GM21576 (cell line): ENCODE measurements around the gene CDH4.

Experiments used
- ATAC-seq: cut with Tn5 transposase; IDR thresholded peaks from one replicate; pipeline ENCODE4 v1.9.1; 2021; ENCODE audit warnings: mild to moderate bottlenecking, moderate library complexity; ENCODE audit not compliant: unreplicated experiment

The CDH4 gene

GRCh38 chr20:61525781-61526431 lies 273.8 kb downstream of the CDH4 start:
- ATAC-seq: no peak

- ATAC-seq: no peak
Observed at GRCh38 chr20:61526907-61527306, 274.8 kb downstream of the CDH4 start.

- ATAC-seq: no peak
Observed at GRCh38 chr20:61527626-61528025, 275.6 kb downstream of the CDH4 start.

GRCh38 chr20:61528591-61528990 lies 276.5 kb downstream of the CDH4 start:
- no peak for ATAC-seq

DNA sequence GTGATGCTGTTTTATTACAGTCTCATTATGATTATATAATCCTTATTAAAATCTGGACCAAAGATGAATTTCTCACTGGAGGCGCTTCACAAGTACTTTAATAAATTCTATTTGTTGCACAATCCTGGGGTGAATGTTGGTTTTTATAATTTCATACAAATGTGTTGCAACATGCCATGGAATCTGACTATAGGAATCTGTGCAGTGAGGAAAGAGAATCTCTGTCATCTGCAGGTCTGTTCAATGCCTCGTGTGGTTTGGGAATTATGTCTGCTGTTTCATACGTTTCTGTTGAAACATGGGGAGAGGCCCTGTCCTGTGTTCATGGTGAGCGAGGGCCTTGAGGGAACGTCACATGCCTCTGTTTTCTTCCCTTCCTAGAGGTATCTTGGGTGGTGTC lies 277.3 kb downstream of the CDH4 start:
- ATAC-seq: no peak

DNA sequence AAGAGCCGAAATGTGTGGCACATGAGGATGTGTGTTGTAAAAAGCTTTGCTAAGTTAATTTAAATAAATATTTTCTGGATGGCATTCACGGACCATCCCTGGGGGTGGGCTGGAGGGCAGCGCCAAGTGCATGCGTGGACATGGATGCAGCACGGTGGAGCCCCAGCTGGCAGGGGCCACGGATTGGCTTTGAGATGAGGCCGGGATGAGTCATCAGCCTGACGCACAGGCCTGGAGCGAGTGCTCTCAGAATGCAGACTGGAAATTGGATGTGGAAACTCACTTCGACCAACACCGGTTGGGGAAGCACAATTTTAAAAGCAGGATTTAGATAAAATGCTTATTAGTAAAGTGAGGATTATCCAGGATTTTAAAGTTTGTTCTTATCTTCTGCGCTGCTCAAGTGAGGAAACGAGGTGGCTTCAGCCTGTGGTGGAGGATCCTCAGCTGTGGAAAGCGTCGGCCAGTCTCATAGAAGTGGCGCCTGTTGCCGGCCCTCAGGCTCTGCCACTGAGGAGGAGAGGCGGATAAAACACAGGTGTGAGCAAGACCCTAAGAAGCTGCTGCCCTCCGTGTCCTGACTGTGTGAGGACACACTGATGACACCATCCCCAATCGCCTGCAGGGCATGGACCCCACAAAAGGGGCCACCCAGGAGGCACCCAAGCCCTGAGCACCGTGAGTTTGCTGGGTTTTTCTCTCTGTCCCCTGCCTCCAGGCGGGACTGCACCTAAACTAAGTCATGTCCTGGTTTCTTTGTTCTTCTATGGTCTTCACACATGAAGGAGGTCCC lies 279.7 kb downstream of the CDH4 start:
- no peak for ATAC-seq

- no peak for ATAC-seq
Observed at GRCh38 chr20:61532736-61533135, 280.7 kb downstream of the CDH4 start.

GRCh38 chr20:61533231-61533631 lies 281.2 kb downstream of the CDH4 start:
- no peak for ATAC-seq

DNA sequence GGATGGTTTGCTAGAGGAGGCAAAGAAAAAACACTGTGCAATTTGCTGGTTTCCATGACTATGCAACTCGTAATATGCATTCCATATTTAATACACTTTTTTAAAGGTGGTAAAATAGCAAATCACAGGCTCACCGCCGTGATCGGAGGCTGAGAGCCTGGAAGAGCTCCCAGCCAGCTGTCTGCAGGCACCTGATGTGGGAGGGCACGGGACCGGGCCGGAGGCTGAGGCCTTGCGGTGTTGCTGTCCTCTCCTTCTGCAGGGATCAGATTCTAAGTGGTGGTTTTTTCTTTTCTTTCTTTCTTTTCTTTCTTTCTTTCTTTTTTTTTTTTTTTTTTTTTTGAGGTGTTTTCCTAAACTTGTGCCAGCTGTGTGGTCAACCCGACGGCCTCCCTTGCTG lies 282.3 kb downstream of the CDH4 start:
- no peak for ATAC-seq

GRCh38 chr20:61535091-61535490 lies 283.0 kb downstream of the CDH4 start:
- no peak for ATAC-seq

GRCh38 chr20:61535536-61535935 lies 283.5 kb downstream of the CDH4 start:
- ATAC-seq: no peak

DNA sequence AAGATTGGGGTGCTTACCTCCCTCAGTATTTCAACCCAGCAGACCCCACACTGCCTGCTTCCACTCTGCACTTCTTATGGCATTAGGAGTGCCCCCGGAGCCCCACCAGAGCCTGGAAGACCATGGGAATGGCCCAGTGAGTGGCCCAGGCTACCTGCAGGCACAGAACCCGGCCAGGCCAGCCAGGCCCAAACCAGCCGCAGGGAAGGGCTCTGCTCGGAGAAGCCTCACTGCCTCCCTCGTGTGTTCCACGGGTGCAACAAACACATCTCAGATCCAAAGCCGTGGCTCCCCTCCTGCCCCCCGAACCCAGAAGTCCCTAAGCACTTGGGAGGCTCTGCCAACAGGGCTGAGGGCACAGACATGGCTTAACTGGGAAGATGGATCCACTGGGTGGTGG lies 283.9 kb downstream of the CDH4 start:
- ATAC-seq: no peak

- no peak for ATAC-seq
Observed at GRCh38 chr20:61536671-61537070, 284.6 kb downstream of the CDH4 start.

DNA sequence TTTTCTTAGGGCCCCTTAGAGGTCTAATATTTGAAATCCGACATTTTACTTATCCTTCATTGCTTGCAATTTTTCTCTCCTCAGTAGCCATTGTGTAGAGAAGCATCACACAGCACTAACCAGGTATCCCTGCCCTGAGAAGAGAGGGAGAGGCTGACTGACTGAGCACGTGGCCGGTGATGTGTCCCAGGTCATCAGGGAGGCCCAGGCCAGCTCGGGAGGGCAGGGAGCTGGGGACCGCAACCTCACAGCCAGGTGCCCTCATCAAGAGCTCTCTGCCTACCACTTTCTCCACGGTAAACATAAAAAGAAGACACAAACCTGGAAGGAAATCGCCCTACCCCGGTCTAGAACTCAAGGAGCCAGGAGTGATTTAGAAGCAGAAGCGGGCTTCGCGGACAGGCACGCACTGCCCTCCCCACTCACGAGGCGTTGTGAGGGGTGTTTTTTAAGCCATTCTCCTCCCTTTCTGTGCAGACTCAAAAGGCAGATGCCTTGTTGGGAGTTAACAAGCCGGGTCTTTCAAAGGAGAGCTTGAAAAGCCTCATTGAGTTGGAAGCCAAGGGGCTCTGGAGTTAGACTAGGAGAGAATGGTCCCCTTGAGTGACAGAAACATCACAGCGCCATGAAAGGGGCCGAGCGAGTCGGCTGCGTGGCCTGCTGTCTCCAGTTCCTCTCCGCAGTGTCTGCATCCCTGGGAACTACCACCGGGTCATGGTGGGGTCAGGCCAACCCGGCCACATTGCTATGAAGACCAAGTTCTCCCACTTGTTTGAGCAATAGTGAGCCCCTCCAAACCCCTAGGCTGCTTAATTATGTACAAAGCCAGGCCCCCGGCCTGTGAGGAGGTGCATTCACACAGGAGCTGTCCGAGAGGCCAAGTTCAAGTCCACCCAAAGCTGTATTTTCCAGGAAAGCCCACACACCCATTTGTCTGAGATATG lies 285.4 kb downstream of the CDH4 start:
- ATAC-seq: no peak

DNA sequence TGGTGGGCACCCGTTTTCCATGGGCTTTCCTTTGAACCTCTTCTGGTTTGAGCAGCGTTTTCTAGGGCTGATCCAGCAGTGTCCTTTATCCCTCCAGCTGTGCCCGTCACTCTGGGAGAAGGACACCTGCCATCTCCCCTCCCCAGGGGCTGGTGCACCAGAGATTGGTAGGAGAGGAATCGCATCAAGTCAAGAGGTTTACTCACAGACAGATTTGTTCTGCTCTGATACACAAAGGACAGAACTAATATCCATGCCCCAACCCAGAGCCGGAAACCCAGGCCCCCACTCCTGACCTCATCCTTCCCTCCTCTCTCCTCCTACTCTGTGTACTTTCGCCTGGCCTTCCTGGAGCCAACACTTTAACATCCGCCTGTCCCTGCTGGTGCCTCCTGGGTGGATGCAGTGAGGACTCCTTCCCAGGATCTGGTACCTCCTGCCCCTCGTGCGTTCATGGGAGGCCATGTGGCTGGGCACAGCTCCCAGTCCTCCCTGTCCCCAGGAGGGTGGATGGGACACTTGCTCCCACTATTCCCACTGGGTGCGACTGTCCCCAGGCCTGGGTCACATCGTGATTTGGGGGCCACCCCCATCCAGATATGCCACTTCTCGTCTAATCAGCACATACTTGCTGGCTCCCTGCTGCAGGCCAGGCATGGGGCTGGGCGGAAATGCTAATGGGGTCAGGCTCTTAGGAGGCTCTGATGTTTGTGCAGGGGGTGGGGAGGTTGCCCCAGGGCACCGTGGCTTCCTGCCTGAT lies 286.3 kb downstream of the CDH4 start:
- no peak for ATAC-seq

DNA sequence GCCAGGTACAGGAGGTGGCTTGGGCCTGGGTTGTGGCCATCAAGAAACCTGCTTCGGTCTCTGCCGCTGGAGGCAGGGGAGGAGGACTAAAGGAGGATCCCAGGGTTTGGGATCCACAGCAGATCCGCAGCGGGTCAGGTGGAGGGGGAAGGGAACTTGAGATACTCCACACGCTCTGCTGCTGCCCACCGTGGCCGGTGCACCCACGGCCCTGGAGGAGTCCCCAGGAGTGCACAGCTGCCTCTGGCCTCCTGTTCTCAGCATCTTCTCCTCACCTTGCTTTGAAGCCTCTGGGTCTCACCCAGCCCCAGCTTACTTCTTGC lies 286.8 kb downstream of the CDH4 start:
- ATAC-seq: no peak

- ATAC-seq: no peak
Observed at GRCh38 chr20:61539706-61540360, 287.8 kb downstream of the CDH4 start.

DNA sequence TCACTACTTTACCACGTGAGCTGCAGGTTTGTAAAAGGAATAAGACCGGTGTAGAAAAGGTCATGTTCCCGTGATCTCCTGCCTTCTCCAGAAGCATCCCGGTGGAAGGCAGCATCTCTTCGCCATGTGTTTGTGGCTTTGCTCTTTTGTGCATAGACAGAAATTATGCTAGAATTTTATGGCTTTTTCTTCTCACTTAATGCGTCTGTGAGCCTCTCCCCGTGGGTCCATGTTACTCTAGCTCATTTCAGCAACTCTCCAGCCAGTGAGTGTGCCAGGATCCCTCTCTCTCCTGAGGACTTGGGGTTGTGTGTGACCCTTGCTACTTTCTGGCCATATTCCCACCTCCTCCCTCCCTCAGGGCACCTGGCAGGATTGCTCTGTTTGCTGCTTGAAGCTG lies 289.5 kb downstream of the CDH4 start:
- ATAC-seq: no peak

GRCh38 chr20:61543086-61543485 lies 291.0 kb downstream of the CDH4 start:
- ATAC-seq: no peak

- no peak for ATAC-seq
Observed at GRCh38 chr20:61543931-61544745, 292.1 kb downstream of the CDH4 start.
